SK-N-SH treated with all-trans-retinoic acid at 6 μM for 48 hours (cell line): Measurements from ENCODE around the gene CIRBP.

ENCODE experiments used
- ATAC-seq: fragments of 200-7000 bp; cut with Tn5 transposase; 3 replicates; pipeline ENCODE4 v1.9.1; 2020; ENCODE audit warnings: mild to moderate bottlenecking, moderate library complexity
- ARNTL ChIP-seq: fragments of 450-650 bp; formaldehyde crosslinking; IDR thresholded peaks from 2 replicates; pipeline ENCODE4 v1.5.0; 2020; ENCODE audit warnings: low read depth, mild to moderate bottlenecking, moderate library complexity, borderline replicate concordance
- BACH2 ChIP-seq: fragments of 250-450 bp; sonication (Bioruptor Pico); IDR thresholded peaks from 2 replicates; pipeline ENCODE4 v1.9.0; 2021; ENCODE audit warnings: mild to moderate bottlenecking, borderline replicate concordance
- CSDC2 ChIP-seq: fragments of 250-450 bp; sonication (Bioruptor Pico); IDR thresholded peaks from 2 replicates; pipeline ENCODE4 v1.5.0; 2020; ENCODE audit warnings: mild to moderate bottlenecking, moderate library complexity
- ESRRG ChIP-seq: fragments of 250-450 bp; sonication (Bioruptor Pico); IDR thresholded peaks from 2 replicates; pipeline ENCODE4 v1.6.1; 2021; ENCODE audit warnings: mild to moderate bottlenecking
- GLIS3 ChIP-seq: fragments of 250-450 bp; sonication (Bioruptor Pico); IDR thresholded peaks from 2 replicates; pipeline ENCODE4 v1.5.0; 2020; ENCODE audit warnings: mild to moderate bottlenecking, moderate library complexity
- OSR1 ChIP-seq: fragments of 250-450 bp; sonication (Bioruptor Pico); IDR thresholded peaks from 2 replicates; pipeline ENCODE4 v1.8.0; 2022; ENCODE audit warnings: moderate library complexity, mild to moderate bottlenecking, inconsistent platforms
- PATZ1 ChIP-seq: fragments of 250-450 bp; sonication (Bioruptor Pico); IDR thresholded peaks from 2 replicates; pipeline ENCODE4 v1.8.0; 2020; ENCODE audit warnings: mild to moderate bottlenecking, moderate library complexity, borderline replicate concordance
- PPARA ChIP-seq: fragments of 250-450 bp; sonication (Bioruptor Pico); IDR thresholded peaks from 2 replicates; pipeline ENCODE4 v1.5.0; 2020; ENCODE audit warnings: mild to moderate bottlenecking, borderline replicate concordance
- RARB ChIP-seq: fragments of 250-450 bp; sonication (Bioruptor Pico); IDR thresholded peaks from 2 replicates; pipeline ENCODE4 v1.8.0; 2021; ENCODE audit warnings: mild to moderate bottlenecking, moderate library complexity
- TCF4 ChIP-seq: fragments of 250-450 bp; sonication (Bioruptor Pico); IDR thresholded peaks from 2 replicates; pipeline ENCODE4 v1.8.0; 2021; ENCODE audit warnings: mild to moderate bottlenecking, moderate library complexity, borderline replicate concordance
- TOX ChIP-seq: fragments of 250-450 bp; sonication (Bioruptor Pico); IDR thresholded peaks from 2 replicates; pipeline ENCODE4 v1.8.0; 2021; ENCODE audit warnings: mild to moderate bottlenecking, moderate library complexity, borderline replicate concordance
- ZC3H10 ChIP-seq: fragments of 250-450 bp; sonication (Bioruptor Pico); IDR thresholded peaks from 2 replicates; pipeline ENCODE4 v1.5.1; 2021; ENCODE audit warnings: mild to moderate bottlenecking, moderate library complexity
- ZFP3 ChIP-seq: fragments of 250-450 bp; sonication (Bioruptor Pico); IDR thresholded peaks from 2 replicates; pipeline ENCODE4 v1.5.0; 2020; ENCODE audit warnings: mild to moderate bottlenecking, moderate library complexity
- ZNF565 ChIP-seq: fragments of 450-650 bp; formaldehyde crosslinking; conservative IDR thresholded peaks from 2 replicates; pipeline ENCODE4 v1.5.0; 2020; ENCODE audit warnings: low read depth, mild to moderate bottlenecking, moderate library complexity
- ZNF70 ChIP-seq: fragments of 450-650 bp; formaldehyde crosslinking; IDR thresholded peaks from 2 replicates; pipeline ENCODE4 v1.5.0; 2020; ENCODE audit warnings: mild to moderate bottlenecking, moderate library complexity
- ZNF8 ChIP-seq: fragments of 450-650 bp; formaldehyde crosslinking; IDR thresholded peaks from 2 replicates; pipeline ENCODE4 v1.5.0; 2020; ENCODE audit warnings: mild to moderate bottlenecking, moderate library complexity
- TF ChIP-seq, protein P1 (sequence below): fragments of 250-450 bp; sonication (Bioruptor Pico); IDR thresholded peaks from 2 replicates; pipeline ENCODE4 v1.8.0; 2021; ENCODE audit warnings: low read depth, mild to moderate bottlenecking, moderate library complexity, borderline replicate concordance
- TF ChIP-seq, protein P2 (sequence below): fragments of 250-450 bp; sonication (Bioruptor Pico); IDR thresholded peaks from 2 replicates; pipeline ENCODE4 v1.5.1; 2021; ENCODE audit warnings: mild to moderate bottlenecking, moderate library complexity

The CIRBP gene

DNA sequence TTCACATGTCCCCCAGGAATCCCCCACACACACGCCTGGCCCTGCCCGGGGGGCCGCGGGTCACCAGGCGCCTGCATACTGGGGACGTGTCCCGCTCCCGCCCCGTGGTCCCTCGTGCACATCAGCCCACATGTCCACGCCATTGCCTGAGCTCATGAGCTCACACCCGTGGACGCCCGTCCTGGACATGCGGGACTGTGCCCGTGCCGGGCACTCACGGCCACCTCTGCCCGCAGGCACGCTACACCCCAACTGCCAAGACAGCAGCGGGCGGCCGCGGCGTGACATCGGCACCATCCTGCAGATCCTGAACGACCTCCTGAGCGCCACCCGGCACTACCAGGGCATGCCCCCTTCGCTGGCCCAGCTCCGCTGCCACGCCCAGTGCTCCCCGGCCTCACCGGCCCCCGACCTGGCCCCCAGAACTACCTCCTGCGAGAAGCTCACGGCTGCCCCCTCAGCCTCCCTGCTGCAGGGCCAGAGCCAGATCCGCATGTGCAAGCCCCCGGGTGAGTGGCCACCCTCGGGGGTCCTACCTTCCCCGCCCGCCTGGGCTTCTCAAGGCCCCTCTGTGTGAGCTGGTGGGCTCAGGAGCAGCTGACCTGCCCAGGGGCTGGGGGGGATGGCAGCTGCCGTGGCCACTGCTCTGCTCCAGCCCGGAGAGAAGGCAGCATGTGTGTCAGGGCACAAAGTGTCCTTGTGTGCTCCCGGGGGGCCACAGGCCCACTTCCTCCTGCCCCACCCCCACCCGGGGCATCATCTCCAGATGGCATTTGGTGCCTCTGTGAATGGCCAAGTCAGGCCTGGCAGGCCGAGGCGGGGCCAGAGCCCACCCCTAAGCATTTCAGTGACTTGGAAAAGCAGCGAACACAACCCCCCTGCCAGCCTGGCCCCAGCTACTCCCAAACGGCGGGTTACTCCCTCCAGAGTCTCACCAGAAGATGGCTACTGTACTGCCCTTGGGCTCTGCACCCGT, 13.7 kb upstream of the CIRBP start:
- no peak for ATAC-seq
- TF ChIP-seq TCF4 (CRISPR knock-in tag) (no peak), ESRRG (CRISPR knock-in tag) (no peak), BACH2 (CRISPR knock-in tag) (no peak), RARB (CRISPR knock-in tag) (no peak), ZC3H10 (CRISPR knock-in tag) (no peak), CSDC2 (no peak), PATZ1 (CRISPR knock-in tag) (no peak), PPARA (CRISPR knock-in tag) (no peak), ARNTL (no peak), ZNF565 (CRISPR knock-in tag) (no peak), OSR1 (CRISPR knock-in tag) (no peak), ZNF70 (CRISPR knock-in tag) (no peak)
- TF ChIP-seq, protein P1, sequence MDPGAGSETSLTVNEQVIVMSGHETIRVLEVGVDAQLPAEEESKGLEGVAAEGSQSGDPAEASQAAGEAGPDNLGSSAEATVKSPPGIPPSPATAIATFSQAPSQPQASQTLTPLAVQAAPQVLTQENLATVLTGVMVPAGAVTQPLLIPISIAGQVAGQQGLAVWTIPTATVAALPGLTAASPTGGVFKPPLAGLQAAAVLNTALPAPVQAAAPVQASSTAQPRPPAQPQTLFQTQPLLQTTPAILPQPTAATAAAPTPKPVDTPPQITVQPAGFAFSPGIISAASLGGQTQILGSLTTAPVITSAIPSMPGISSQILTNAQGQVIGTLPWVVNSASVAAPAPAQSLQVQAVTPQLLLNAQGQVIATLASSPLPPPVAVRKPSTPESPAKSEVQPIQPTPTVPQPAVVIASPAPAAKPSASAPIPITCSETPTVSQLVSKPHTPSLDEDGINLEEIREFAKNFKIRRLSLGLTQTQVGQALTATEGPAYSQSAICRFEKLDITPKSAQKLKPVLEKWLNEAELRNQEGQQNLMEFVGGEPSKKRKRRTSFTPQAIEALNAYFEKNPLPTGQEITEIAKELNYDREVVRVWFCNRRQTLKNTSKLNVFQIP (CRISPR knock-in tag), result no peak
- TF ChIP-seq, protein P2, sequence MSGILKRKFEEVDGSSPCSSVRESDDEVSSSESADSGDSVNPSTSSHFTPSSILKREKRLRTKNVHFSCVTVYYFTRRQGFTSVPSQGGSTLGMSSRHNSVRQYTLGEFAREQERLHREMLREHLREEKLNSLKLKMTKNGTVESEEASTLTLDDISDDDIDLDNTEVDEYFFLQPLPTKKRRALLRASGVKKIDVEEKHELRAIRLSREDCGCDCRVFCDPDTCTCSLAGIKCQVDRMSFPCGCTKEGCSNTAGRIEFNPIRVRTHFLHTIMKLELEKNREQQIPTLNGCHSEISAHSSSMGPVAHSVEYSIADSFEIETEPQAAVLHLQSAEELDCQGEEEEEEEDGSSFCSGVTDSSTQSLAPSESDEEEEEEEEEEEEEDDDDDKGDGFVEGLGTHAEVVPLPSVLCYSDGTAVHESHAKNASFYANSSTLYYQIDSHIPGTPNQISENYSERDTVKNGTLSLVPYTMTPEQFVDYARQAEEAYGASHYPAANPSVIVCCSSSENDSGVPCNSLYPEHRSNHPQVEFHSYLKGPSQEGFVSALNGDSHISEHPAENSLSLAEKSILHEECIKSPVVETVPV (CRISPR knock-in tag), result no peak

- ATAC-seq, result no peak
These were observed 12.3 kb upstream of the CIRBP start for GRCh38 chr19:1256646-1257474.

DNA sequence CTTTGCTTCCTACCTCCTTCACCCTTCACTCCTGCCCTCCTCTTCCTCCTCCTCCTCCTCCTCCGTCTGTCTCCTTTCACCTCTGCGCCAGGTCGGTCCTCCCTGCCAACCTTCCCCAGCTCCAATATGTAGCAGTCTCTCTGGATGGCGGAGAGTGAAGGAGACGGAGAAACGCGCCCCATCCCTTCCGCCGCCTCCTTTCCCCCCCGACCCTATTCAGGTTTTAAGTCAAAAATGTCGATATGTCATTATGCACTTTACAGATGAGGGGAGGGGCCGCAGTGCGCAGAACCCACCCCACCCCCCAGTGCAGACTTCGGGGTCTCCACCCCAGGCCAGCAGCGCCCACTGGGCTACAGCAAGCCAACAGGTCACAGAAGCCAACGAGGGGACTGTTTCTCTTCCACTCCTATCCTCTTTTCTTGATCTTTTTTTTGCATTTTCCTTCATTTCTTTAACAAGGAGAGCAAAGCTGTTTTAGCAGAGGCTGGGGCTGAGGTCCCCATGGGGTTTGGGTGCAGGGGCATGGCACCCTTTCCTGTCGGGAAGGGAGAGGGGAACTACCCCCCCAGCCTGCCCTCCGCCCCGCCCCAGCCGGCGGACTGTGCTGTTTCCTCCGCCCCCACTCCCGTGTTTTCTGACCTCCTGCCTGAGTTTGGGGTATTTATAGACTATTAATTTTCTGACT, 11.5 kb upstream of the CIRBP start:
- ATAC-seq, result no peak
- no peak for TF ChIP-seq PATZ1 (CRISPR knock-in tag)
- no peak for TF ChIP-seq CSDC2
- no peak for TF ChIP-seq BACH2 (CRISPR knock-in tag)

More at GRCh38 chr19:1256646-1257474, 12.3 kb upstream of the CIRBP start:
- TF ChIP-seq ZFP3 (no peak), TOX (CRISPR knock-in tag) (no peak), GLIS3 (CRISPR knock-in tag) (no peak), RARB (CRISPR knock-in tag) (no peak), ZNF8 (CRISPR knock-in tag) (no peak), ZC3H10 (CRISPR knock-in tag) (no peak), ZNF565 (CRISPR knock-in tag) (no peak), ZNF70 (CRISPR knock-in tag) (no peak)
- TF ChIP-seq, protein P1 (CRISPR knock-in tag), result no peak
- TF ChIP-seq, all 23 proteins: peak for 0
